Kasumi-1 (cell line): Measurements from ENCODE around the gene SKP1.
"Not testable (repeated sequence)": the region's sequence is repeated elsewhere in the genome, so short reads cannot be mapped to it uniquely, and the experiment has no call there.

Experiments used
- DNase-seq, 2 experiments: peaks; one replicate each; lab custom pipeline; 2025; lab: John Stamatoyannopoulos, UW

Gene SKP1

GRCh38 chr5:134176511-134177368 lies at the start of gene SKP1:
SKP1 (minus strand) TSS chr5:134176950; CDS start chr5:134174022, 2,928 bp downstream.
- DNase-seq, result peak; percentile 66 to 79

- DNase-seq, result peak; percentile 92 to 96
Observed at GRCh38 chr5:134225780-134226440, 49.2 kb upstream of the SKP1 start, which contains the start of gene PPP2CA. PPP2CA (minus strand) TSS chr5:134226073; CDS start chr5:134225861, 212 bp downstream.

GRCh38 chr5:134224888-134225779 lies 48.4 kb upstream of the SKP1 start:
- DNase-seq, result peak; percentile 29 to 39

- DNase-seq, result no peak
Observed at GRCh38 chr5:134223406-134224248, 46.9 kb upstream of the SKP1 start.

- not testable (repeated sequence) for DNase-seq
Observed at GRCh38 chr5:134221690-134222089, 44.9 kb upstream of the SKP1 start.

GRCh38 chr5:134215757-134216156 lies 39.0 kb upstream of the SKP1 start:
- no peak for DNase-seq

GRCh38 chr5:134211263-134212031 lies 34.7 kb upstream of the SKP1 start:
- DNase-seq, result not testable (repeated sequence)

GRCh38 chr5:134209477-134210245 lies 32.9 kb upstream of the SKP1 start:
- no peak for DNase-seq

GRCh38 chr5:134207696-134208095 lies 30.9 kb upstream of the SKP1 start:
- no peak for DNase-seq

GRCh38 chr5:134206627-134207160 lies 29.9 kb upstream of the SKP1 start:
- no peak for DNase-seq

- DNase-seq, result no peak
Observed at GRCh38 chr5:134204575-134204974, 27.8 kb upstream of the SKP1 start.

GRCh38 chr5:134203630-134204029 lies 26.9 kb upstream of the SKP1 start:
- DNase-seq, result no peak

GRCh38 chr5:134195666-134196065 lies 18.9 kb upstream of the SKP1 start:
- no peak for DNase-seq

- no peak for DNase-seq
Observed at GRCh38 chr5:134189031-134189430, 12.3 kb upstream of the SKP1 start.

- no peak for DNase-seq
Observed at GRCh38 chr5:134188092-134188491, 11.3 kb upstream of the SKP1 start.

GRCh38 chr5:134184155-134185135 lies 7.7 kb upstream of the SKP1 start:
- DNase-seq, result peak; percentile 71 to 73

- no peak for DNase-seq
Observed at GRCh38 chr5:134183481-134183880, 6.7 kb upstream of the SKP1 start.

- no peak for DNase-seq
Observed at GRCh38 chr5:134178096-134178419, 1.3 kb upstream of the SKP1 start.
